Sigmoid colon (tissue), 3 donors: Measurements from ENCODE around the gene TFAP2B.

Source experiments
- POLR2A ChIP-seq, 2 donors: fragments of 450-650 bp; IDR thresholded peaks; one replicate each; pipeline ENCODE4 v1.6.1; 2016; ENCODE audit warnings: antibody characterized with exemption in 2 of 2, mild to moderate bottlenecking in 2 of 2, moderate library complexity in 2 of 2
- TF ChIP-seq, protein P1 (sequence below), 4 experiments: fragments of 450-650 bp in 3 of 4; fragments of 200-600 bp in 1 of 4; IDR thresholded peaks; one replicate each; pipeline ENCODE4 v1.5.1; 2016 to 2019; ENCODE audit warnings: antibody characterized with exemption in 4 of 4, mild to moderate bottlenecking in 3 of 4, moderate library complexity in 2 of 4

DNA sequence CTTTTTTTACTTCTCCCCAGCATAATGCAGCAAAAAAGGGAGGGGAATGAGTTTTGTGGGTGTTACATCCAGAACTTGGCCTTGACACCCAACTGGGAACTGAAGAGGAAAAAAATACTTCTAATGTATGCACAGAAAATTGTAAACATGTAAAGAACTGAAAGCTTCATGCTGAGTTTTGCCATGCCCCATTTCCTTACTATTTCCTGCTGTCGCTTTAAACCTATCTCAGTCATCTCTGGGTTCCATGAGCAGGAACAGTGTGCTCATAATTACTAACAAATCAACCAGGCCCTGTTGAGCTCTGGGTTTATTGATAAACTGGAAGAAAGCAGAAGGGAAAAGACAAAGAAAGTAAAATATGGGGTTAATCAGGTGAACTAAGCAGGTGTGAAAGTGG is 14.2 kb downstream of the TFAP2B start:
- TF ChIP-seq, protein P1, sequence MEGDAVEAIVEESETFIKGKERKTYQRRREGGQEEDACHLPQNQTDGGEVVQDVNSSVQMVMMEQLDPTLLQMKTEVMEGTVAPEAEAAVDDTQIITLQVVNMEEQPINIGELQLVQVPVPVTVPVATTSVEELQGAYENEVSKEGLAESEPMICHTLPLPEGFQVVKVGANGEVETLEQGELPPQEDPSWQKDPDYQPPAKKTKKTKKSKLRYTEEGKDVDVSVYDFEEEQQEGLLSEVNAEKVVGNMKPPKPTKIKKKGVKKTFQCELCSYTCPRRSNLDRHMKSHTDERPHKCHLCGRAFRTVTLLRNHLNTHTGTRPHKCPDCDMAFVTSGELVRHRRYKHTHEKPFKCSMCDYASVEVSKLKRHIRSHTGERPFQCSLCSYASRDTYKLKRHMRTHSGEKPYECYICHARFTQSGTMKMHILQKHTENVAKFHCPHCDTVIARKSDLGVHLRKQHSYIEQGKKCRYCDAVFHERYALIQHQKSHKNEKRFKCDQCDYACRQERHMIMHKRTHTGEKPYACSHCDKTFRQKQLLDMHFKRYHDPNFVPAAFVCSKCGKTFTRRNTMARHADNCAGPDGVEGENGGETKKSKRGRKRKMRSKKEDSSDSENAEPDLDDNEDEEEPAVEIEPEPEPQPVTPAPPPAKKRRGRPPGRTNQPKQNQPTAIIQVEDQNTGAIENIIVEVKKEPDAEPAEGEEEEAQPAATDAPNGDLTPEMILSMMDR (IDR thresholded peaks at IDR 0.05) = no peak
- no peak for TF ChIP-seq POLR2A (IDR thresholded peaks at IDR 0.05)
